ENCODE data around the gene CYSTM1.

DNA sequence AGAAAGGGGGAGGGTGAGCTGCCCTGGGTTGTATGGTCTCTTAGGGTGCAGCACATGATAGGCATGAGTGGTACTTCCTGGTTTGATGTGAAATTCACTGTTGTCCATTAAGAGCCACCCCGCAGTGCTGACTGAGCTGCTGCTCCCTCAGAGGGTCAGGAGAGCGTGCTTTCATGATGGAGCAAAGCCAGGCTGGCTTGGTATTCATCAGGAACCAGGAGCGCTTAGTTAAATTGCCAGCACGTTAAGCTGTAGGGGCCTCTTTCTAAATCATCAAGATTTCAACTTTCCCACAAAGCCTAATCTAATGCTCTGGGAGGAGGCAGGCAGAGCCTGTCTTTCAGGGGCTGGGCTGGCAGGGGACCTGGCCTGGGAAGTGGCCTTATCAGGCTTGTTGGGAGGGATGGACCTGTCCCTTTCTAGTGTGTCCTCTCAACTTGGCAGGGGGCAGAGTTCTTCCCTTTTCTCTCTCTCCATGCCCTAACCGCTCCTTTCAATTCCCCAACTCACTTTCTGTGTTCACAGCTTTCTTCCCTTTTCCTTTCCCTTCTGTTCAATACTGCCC, 7.9 kb downstream of the CYSTM1 start:
- TF ChIP-seq, protein P1, sequence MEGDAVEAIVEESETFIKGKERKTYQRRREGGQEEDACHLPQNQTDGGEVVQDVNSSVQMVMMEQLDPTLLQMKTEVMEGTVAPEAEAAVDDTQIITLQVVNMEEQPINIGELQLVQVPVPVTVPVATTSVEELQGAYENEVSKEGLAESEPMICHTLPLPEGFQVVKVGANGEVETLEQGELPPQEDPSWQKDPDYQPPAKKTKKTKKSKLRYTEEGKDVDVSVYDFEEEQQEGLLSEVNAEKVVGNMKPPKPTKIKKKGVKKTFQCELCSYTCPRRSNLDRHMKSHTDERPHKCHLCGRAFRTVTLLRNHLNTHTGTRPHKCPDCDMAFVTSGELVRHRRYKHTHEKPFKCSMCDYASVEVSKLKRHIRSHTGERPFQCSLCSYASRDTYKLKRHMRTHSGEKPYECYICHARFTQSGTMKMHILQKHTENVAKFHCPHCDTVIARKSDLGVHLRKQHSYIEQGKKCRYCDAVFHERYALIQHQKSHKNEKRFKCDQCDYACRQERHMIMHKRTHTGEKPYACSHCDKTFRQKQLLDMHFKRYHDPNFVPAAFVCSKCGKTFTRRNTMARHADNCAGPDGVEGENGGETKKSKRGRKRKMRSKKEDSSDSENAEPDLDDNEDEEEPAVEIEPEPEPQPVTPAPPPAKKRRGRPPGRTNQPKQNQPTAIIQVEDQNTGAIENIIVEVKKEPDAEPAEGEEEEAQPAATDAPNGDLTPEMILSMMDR (IDR thresholded peaks at IDR 0.05): no peak
- no peak for TF ChIP-seq POLR2A (IDR thresholded peaks at IDR 0.05)
- TF ChIP-seq POLR2AphosphoS5 (IDR thresholded peaks at IDR 0.05): no peak

All from sigmoid colon (tissue), 4 donors.